Chondrocyte (in vitro differentiated cells): Measurements from ENCODE around the gene ZNF565. TPM values are rescaled to one million over a fixed set of nuclear protein-coding genes. Genes with fewer than 3 reads are reported as not detected.

Experiments
- DNase-seq: peaks from one replicate; pipeline ENCODE4 v3.0.0; 2021; ENCODE audit warnings: mixed read lengths, low spot score
- H3K27ac Mint-ChIP-seq: one replicate; pipeline ENCODE4 v1.8.0; 2021; ENCODE audit warnings: mild to moderate bottlenecking, moderate library complexity, mixed read lengths; ENCODE audit not compliant: unreplicated experiment
- H3K27me3 Mint-ChIP-seq: 2 replicates; pipeline ENCODE4 v1.8.0; 2021; ENCODE audit warnings: low read depth, mixed read lengths
- H3K36me3 Mint-ChIP-seq: 2 replicates; pipeline ENCODE4 v1.8.0; 2021; ENCODE audit warnings: low read depth, mixed read lengths
- H3K4me1 Mint-ChIP-seq: 2 replicates; pipeline ENCODE4 v1.8.0; 2021; ENCODE audit warnings: low read depth, mild to moderate bottlenecking, mixed read lengths
- H3K4me3 Mint-ChIP-seq: one replicate; pipeline ENCODE4 v1.8.0; 2021; ENCODE audit warnings: mild to moderate bottlenecking, moderate library complexity, mixed read lengths; ENCODE audit not compliant: unreplicated experiment
- H3K9me3 Mint-ChIP-seq: 2 replicates; pipeline ENCODE4 v1.8.0; 2021; ENCODE audit warnings: low read depth, mixed read lengths
- CTCF ChIP-seq: fragments of 200-600 bp; sonication (generic); IDR thresholded peaks from 2 replicates; pipeline ENCODE4 v1.5.0; 2021; ENCODE audit warnings: antibody characterized with exemption, mild to moderate bottlenecking, moderate library complexity
- total RNA-seq: library from RNA; stranded (reverse); gene quantifications from 3 replicates; pipeline ENCODE4 v1.2.1, GENCODE V29; 2021

The ZNF565 gene
- total RNA-seq, 1 donor from 2014 or later = 4.9 TPM

- H3K36me3 Mint-ChIP-seq = peaks cover 43% of the 10 kb centered on the region
- H3K9me3 Mint-ChIP-seq = no peaks in the 10 kb centered on the region
- no peak overlapping the region for H3K27ac Mint-ChIP-seq
- DNase-seq = no peak
- no peaks in the 10 kb centered on the region for H3K27me3 Mint-ChIP-seq
- H3K4me1 Mint-ChIP-seq = peaks cover 10% of the 10 kb centered on the region
- H3K4me3 Mint-ChIP-seq = no peak overlapping the region
- TF ChIP-seq CTCF = no peak
These were observed 69.8 kb downstream of the ZNF565 start for GRCh38 chr19:36144624-36145023.

DNA sequence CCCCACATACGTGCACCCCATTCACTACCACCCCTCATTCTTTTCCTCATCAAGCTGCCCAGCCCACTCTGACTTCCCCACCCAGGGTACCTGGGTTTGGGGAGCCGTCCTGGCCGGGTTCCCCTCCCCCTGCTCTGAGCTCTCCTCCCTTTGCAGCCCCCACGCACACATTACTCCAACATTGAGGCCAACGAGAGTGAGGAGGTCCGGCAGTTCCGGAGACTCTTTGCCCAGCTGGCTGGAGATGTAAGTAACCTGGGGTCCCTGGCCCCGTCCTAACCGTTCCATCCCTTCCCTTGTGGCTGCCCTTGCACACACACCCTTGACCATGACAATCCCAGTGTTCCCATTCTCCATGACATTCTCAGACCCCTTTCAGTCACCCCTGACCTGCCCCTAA lies 72.0 kb downstream of the ZNF565 start:
- H3K27ac Mint-ChIP-seq = no peak overlapping the region
- H3K4me1 Mint-ChIP-seq = peaks cover 10% of the 10 kb centered on the region
- H3K9me3 Mint-ChIP-seq = no peaks in the 10 kb centered on the region
- DNase-seq = no peak
- no peak for TF ChIP-seq CTCF
- no peak overlapping the region for H3K4me3 Mint-ChIP-seq
- H3K36me3 Mint-ChIP-seq = peaks cover 34% of the 10 kb centered on the region
- no peaks in the 10 kb centered on the region for H3K27me3 Mint-ChIP-seq

GRCh38 chr19:36142046-36142445 lies 72.4 kb downstream of the ZNF565 start:
- H3K27ac Mint-ChIP-seq = peak overlapping the region; percentile 71

GRCh38 chr19:36141039-36141927 lies 73.2 kb downstream of the ZNF565 start:
- Mint-ChIP-seq H3K27ac (peak overlapping the region; percentile 98), H3K4me1 (peaks cover 20% of the 10 kb centered on the region), H3K9me3 (no peaks in the 10 kb centered on the region), H3K4me3 (peak overlapping the region; percentile 97), H3K36me3 (peaks cover 25% of the 10 kb centered on the region), H3K27me3 (no peaks in the 10 kb centered on the region)
- DNase-seq = no peak
- no peak for TF ChIP-seq CTCF

More at GRCh38 chr19:36142046-36142445, 72.4 kb downstream of the ZNF565 start:
- no peak for TF ChIP-seq CTCF
- H3K27me3 Mint-ChIP-seq = no peaks in the 10 kb centered on the region
- DNase-seq = no peak
- peaks cover 12% of the 10 kb centered on the region for H3K4me1 Mint-ChIP-seq
- peak overlapping the region; percentile 97 for H3K4me3 Mint-ChIP-seq
- no peaks in the 10 kb centered on the region for H3K9me3 Mint-ChIP-seq
- H3K36me3 Mint-ChIP-seq = peaks cover 32% of the 10 kb centered on the region

DNA sequence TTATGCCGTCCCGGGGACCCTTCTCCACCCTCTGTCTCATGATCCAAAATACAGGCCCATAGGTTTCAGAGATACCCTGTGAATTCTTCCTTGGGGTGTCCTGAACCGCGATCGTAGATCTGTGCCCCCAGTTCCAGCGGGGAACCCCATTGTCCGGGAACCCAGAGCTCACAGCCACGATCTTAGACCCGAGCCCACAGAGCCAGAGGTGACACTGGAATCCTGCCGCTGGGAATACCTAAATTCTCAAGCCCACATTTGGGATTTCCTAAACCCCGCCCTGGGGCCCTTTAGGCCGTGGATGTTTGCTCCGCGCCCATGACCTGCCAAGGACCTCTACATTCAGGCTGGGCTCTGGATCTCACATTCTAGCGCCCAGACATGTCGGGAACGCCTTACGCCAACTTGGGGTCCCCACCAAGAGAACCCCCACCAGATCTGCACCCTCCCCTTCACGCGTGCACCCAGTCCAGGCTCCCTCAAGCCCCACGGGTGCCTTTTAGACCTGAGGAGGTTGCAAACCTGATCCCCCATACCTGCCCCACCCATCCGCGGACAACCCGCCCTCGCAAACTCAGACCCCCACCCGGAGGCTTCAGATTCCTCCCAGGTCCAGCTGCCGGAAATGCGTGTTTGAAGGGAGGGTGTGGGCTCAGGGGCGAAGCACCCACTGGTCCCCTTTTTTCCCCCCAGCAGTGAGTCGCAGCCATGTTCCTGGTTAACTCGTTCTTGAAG lies 74.0 kb downstream of the ZNF565 start:
- Mint-ChIP-seq H3K36me3 (peaks cover 18% of the 10 kb centered on the region), H3K4me1 (peaks cover 26% of the 10 kb centered on the region), H3K27me3 (no peaks in the 10 kb centered on the region), H3K4me3 (peak overlapping the region; percentile 97), H3K9me3 (no peaks in the 10 kb centered on the region), H3K27ac (peak overlapping the region; percentile 98)
- no peak for DNase-seq
- TF ChIP-seq CTCF = no peak
